ENCODE data around the gene CCL20. TPM values are rescaled to one million over a fixed set of nuclear protein-coding genes. Genes with fewer than 3 reads are reported as not detected.

Gene CCL20
- polyA plus RNA-seq, 1 of the 3 experiments (the other 2 are of a cell fraction), result 0.12 TPM

DNA sequence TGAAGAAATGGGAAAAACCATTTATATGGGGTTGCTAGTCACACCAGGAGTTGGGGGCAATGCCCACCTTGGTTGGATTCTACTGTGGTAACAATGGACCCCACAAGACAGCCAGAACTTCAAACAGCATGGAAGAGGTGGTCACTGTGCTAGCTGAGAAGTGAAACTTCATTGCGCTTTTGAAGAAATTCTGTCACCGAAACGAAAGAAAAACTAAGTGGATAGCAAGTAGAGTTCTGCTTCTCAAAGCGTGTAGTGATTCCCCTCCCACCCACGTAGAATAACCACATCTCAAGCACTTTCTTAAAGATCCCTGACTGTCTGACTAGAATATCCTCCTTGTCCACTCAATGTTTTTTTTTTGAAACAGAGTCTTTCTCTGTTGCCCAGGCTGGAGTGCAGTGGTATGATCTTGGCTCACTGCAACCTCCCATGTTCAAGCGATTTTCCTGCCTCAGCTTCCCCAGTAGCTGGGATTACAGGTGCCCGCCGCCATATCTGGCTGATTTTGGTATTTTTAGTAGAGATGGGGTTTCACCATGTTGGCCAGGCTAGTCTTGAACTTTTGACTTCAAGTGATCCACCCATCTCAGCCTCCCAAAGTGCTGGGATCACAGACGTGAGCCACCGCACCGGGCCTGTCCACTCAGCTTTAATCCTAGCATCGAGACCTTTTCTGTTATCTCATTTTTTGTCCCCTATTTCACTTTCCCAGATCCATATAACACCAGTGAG is 30.1 kb upstream of the CCL20 start (continued):
- TF ChIP-seq, protein P1, sequence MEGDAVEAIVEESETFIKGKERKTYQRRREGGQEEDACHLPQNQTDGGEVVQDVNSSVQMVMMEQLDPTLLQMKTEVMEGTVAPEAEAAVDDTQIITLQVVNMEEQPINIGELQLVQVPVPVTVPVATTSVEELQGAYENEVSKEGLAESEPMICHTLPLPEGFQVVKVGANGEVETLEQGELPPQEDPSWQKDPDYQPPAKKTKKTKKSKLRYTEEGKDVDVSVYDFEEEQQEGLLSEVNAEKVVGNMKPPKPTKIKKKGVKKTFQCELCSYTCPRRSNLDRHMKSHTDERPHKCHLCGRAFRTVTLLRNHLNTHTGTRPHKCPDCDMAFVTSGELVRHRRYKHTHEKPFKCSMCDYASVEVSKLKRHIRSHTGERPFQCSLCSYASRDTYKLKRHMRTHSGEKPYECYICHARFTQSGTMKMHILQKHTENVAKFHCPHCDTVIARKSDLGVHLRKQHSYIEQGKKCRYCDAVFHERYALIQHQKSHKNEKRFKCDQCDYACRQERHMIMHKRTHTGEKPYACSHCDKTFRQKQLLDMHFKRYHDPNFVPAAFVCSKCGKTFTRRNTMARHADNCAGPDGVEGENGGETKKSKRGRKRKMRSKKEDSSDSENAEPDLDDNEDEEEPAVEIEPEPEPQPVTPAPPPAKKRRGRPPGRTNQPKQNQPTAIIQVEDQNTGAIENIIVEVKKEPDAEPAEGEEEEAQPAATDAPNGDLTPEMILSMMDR (IDR thresholded peaks at IDR 0.05), result no peak
- TF ChIP-seq RCOR1 (IDR thresholded peaks at IDR 0.05; ENCODE audit: low read length) (no peak), MXI1 (IDR thresholded peaks at IDR 0.05; ENCODE audit: low read depth, low read length) (no peak), EZH2phosphoT487 (IDR thresholded peaks at IDR 0.05; ENCODE audit: borderline replicate concordance, low read depth) (no peak)

DNA sequence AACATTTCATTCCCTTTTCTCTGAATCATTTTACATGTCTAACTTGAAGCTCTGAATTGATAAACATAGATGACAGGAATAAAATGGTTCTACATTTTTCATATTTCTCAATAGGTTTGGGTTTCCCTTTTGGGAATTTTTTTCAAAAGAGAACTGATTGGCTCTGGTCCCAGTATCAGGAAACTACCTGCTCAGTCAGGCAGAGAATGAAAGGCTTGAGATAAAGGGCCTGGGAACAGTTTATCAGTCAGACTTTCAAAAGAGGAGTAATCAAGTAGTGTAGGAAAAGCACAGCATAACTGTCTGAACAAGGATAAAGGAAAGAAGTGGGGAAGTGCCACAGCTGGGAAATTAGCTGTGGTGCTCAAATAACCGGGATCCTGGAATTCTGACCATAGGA is 28.3 kb upstream of the CCL20 start:
- no peaks in the 10 kb centered on the region for H3K79me2 ChIP-seq (ENCODE audit: insufficient read depth)
- no peaks in the 10 kb centered on the region for H3F3A ChIP-seq (replicated peaks; ENCODE audit: insufficient read depth)
- DNase-seq, result no peak
- WGBS (ENCODE audit: low lambda C conversion rate), result 26% methylated on average over 1 of the region's 1 CpG
- no peak overlapping the region for H3K4me3 ChIP-seq (ENCODE audit: low read depth in 2 of 2, low read length in 1 of 2)
- no peak overlapping the region for H2AFZ ChIP-seq (ENCODE audit: low read depth)
- no peaks in the 10 kb centered on the region for H3K36me3 ChIP-seq (replicated peaks in 1 of 2; ENCODE audit: control insufficient read depth in 1 of 2, insufficient read depth in 2 of 2, low read length in 1 of 2)
- H3K27me3 ChIP-seq (ENCODE audit: insufficient read depth), result no peaks in the 10 kb centered on the region
- H3K9me3 ChIP-seq, result no peaks in the 10 kb centered on the region
- POLR2A ChIA-PET, result no interaction called here
- no peak overlapping the region for H3K27ac ChIP-seq (ENCODE audit: low read depth in 2 of 2, low read length in 1 of 2)
- H3K9me2 ChIP-seq, result no peaks in the 10 kb centered on the region
- H4K20me1 ChIP-seq (ENCODE audit: insufficient read depth), result no peaks in the 10 kb centered on the region
- TF ChIP-seq, protein P2, sequence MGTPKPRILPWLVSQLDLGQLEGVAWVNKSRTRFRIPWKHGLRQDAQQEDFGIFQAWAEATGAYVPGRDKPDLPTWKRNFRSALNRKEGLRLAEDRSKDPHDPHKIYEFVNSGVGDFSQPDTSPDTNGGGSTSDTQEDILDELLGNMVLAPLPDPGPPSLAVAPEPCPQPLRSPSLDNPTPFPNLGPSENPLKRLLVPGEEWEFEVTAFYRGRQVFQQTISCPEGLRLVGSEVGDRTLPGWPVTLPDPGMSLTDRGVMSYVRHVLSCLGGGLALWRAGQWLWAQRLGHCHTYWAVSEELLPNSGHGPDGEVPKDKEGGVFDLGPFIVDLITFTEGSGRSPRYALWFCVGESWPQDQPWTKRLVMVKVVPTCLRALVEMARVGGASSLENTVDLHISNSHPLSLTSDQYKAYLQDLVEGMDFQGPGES (IDR thresholded peaks at IDR 0.05; ENCODE audit: low read depth, low read length), result no peak
- TF ChIP-seq, protein P3, sequence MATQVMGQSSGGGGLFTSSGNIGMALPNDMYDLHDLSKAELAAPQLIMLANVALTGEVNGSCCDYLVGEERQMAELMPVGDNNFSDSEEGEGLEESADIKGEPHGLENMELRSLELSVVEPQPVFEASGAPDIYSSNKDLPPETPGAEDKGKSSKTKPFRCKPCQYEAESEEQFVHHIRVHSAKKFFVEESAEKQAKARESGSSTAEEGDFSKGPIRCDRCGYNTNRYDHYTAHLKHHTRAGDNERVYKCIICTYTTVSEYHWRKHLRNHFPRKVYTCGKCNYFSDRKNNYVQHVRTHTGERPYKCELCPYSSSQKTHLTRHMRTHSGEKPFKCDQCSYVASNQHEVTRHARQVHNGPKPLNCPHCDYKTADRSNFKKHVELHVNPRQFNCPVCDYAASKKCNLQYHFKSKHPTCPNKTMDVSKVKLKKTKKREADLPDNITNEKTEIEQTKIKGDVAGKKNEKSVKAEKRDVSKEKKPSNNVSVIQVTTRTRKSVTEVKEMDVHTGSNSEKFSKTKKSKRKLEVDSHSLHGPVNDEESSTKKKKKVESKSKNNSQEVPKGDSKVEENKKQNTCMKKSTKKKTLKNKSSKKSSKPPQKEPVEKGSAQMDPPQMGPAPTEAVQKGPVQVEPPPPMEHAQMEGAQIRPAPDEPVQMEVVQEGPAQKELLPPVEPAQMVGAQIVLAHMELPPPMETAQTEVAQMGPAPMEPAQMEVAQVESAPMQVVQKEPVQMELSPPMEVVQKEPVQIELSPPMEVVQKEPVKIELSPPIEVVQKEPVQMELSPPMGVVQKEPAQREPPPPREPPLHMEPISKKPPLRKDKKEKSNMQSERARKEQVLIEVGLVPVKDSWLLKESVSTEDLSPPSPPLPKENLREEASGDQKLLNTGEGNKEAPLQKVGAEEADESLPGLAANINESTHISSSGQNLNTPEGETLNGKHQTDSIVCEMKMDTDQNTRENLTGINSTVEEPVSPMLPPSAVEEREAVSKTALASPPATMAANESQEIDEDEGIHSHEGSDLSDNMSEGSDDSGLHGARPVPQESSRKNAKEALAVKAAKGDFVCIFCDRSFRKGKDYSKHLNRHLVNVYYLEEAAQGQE (IDR thresholded peaks at IDR 0.05; ENCODE audit: low read depth, low read length), result no peak
- TF ChIP-seq, protein P4, sequence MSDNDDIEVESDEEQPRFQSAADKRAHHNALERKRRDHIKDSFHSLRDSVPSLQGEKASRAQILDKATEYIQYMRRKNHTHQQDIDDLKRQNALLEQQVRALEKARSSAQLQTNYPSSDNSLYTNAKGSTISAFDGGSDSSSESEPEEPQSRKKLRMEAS (IDR thresholded peaks at IDR 0.05; ENCODE audit: low read depth), result no peak
- TF ChIP-seq EP300 (IDR thresholded peaks at IDR 0.05; ENCODE audit: borderline replicate concordance in 1 of 2, low read depth in 1 of 2, low read length in 1 of 2) (no peak), RAD21 (IDR thresholded peaks at IDR 0.05; ENCODE audit: low read length) (no peak), SMC3 (IDR thresholded peaks at IDR 0.05; ENCODE audit: low read depth, low read length) (no peak), NFIC (IDR thresholded peaks at IDR 0.05; ENCODE audit: borderline replicate concordance) (no peak), TEAD4 (IDR thresholded peaks at IDR 0.05; ENCODE audit: borderline replicate concordance, insufficient read depth) (no peak), RFX5 (IDR thresholded peaks at IDR 0.05; ENCODE audit: low read length) (no peak), RCOR1 (IDR thresholded peaks at IDR 0.05; ENCODE audit: low read length) (no peak), TCF12 (IDR thresholded peaks at IDR 0.05) (no peak), TAF1 (IDR thresholded peaks at IDR 0.05; ENCODE audit: borderline replicate concordance, low read depth, low read length) (no peak), RXRA (IDR thresholded peaks at IDR 0.05; ENCODE audit: borderline replicate concordance, low read depth) (no peak)
- TF ChIP-seq, protein P5, sequence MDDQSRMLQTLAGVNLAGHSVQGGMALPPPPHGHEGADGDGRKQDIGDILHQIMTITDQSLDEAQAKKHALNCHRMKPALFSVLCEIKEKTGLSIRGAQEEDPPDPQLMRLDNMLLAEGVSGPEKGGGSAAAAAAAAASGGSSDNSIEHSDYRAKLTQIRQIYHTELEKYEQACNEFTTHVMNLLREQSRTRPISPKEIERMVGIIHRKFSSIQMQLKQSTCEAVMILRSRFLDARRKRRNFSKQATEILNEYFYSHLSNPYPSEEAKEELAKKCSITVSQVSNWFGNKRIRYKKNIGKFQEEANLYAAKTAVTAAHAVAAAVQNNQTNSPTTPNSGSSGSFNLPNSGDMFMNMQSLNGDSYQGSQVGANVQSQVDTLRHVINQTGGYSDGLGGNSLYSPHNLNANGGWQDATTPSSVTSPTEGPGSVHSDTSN (IDR thresholded peaks at IDR 0.05), result no peak
- H3K4me2 ChIP-seq, result no peak overlapping the region
- CTCF ChIA-PET, result no interaction called here
- no peak overlapping the region for H3K9ac ChIP-seq
- H3K4me1 ChIP-seq (ENCODE audit: control insufficient read depth in 1 of 2, insufficient read depth in 2 of 2, low read depth in 1 of 2, low read length in 1 of 2), result no peaks in the 10 kb centered on the region; a peak in 1 of 4 replicates

Measured in SK-N-SH (cell line).